ENCODE data around the gene PXK.

DNA sequence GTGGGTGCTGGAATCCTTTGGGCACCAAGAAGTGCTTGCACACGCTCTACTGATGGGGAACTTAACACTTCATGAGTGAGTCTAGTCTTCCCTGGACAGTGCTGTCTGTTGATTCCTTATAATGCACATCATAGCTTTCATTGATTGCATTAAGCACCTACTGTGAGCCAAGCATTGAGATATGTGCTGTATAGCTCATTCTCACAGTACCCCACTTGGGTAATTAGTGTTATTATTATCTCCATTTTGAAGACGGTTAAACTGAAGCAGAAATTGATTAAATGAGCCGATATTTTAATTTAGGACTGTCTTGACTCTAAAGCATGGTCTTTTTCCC lies 101.4 kb downstream of the PXK start:
- TF ChIP-seq GABPA (IDR thresholded peaks at IDR 0.05 in 1 of 2, conservative IDR thresholded peaks at IDR 0.05 in 1 of 2): no peak
- TF ChIP-seq, protein P1, sequence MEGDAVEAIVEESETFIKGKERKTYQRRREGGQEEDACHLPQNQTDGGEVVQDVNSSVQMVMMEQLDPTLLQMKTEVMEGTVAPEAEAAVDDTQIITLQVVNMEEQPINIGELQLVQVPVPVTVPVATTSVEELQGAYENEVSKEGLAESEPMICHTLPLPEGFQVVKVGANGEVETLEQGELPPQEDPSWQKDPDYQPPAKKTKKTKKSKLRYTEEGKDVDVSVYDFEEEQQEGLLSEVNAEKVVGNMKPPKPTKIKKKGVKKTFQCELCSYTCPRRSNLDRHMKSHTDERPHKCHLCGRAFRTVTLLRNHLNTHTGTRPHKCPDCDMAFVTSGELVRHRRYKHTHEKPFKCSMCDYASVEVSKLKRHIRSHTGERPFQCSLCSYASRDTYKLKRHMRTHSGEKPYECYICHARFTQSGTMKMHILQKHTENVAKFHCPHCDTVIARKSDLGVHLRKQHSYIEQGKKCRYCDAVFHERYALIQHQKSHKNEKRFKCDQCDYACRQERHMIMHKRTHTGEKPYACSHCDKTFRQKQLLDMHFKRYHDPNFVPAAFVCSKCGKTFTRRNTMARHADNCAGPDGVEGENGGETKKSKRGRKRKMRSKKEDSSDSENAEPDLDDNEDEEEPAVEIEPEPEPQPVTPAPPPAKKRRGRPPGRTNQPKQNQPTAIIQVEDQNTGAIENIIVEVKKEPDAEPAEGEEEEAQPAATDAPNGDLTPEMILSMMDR (IDR thresholded peaks at IDR 0.05; ENCODE audit: low read depth, low read length, missing input control): no peak
